Measurements from ENCODE around the gene NEUROD2. TPM values are rescaled to one million over a fixed set of nuclear protein-coding genes. Genes with fewer than 3 reads are reported as not detected.

NEUROD2 gene
- total RNA-seq, 1 experiment from 2014 or later = not detected

DNA sequence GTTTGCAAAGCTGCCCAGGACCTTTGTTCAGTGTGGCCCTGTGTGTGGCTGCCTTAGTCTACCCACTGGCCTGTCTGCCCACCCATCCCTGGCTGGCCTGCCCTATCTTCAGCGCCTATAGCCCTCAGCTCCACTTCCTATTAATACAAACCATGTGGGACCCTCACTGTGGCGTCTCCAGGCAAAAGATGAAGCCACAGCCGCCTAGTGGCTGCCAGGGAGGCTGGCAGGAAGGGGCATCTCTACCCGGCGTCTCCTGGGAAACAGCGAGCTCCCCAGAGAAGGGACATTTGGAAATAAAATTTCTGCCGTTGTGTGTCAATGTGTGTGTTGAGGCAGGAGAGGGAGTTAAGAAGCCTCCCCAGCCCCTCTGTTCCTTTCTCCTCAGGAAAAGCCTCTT, 31.5 kb downstream of the NEUROD2 start:
- CTCF ChIA-PET = interaction anchor here (0.6 to 1.9 kb wide), 5 partner anchors 21 to 96 kb away, joined by 4 to 8 read pairs (median 6); no protein-coding TSS in a partner anchor
- TF ChIP-seq CTCF (IDR thresholded peaks at IDR 0.05; ENCODE audit: insufficient read depth in 1 of 2, low read depth in 1 of 2, low read length in 1 of 2, severe bottlenecking in 1 of 2, unreplicated experiment in 1 of 2) = peak; percentile 29 to 58
- H3K27me3 ChIP-seq (replicated peaks; ENCODE audit: control insufficient read depth, insufficient read depth, low read length) = no peaks in the 10 kb centered on the region; the same call in 1 of the 2 replicates
- H3K4me3 Mint-ChIP-seq (ENCODE audit: unreplicated experiment) = no peak overlapping the region
- no peak overlapping the region for H3K27ac Mint-ChIP-seq (ENCODE audit: unreplicated experiment)
- intact Hi-C loops (cut with micrococcal nuclease; ENCODE audit: unreplicated experiment) = no loop called here
- H3K4me3 ChIP-seq (ENCODE audit: low read depth, low read length) = no peak overlapping the region
- peaks cover 5% of the 10 kb centered on the region; the same call in 1 of the 2 replicates for H3K9me3 ChIP-seq
- no TSS peak for BruUV-seq (replicated peaks)
- POLR2A ChIA-PET = no interaction called here
- H3K9me3 Mint-ChIP-seq (ENCODE audit: unreplicated experiment) = peaks cover 8% of the 10 kb centered on the region
- peaks cover 4% of the 10 kb centered on the region; the same call in 1 of the 2 replicates for H3K4me1 ChIP-seq
- no peaks in the 10 kb centered on the region for H3K36me3 ChIP-seq (ENCODE audit: control insufficient read depth, insufficient read depth, low read length)
- H3K36me3 Mint-ChIP-seq (ENCODE audit: insufficient read depth, unreplicated experiment) = no peaks in the 10 kb centered on the region
- no peaks in the 10 kb centered on the region for H3K4me1 Mint-ChIP-seq (ENCODE audit: low read depth, unreplicated experiment)
- H3K27me3 Mint-ChIP-seq (ENCODE audit: insufficient read depth, unreplicated experiment) = no peaks in the 10 kb centered on the region
- no peak for DNase-seq

GRCh38 chr17:39573447-39574298, 34.0 kb downstream of the NEUROD2 start:
- H3K4me1 ChIP-seq = peaks cover 4% of the 10 kb centered on the region; the same call in 1 of the 2 replicates
- no peaks in the 10 kb centered on the region for H3K36me3 Mint-ChIP-seq (ENCODE audit: insufficient read depth, unreplicated experiment)
- intact Hi-C loops (cut with micrococcal nuclease; ENCODE audit: unreplicated experiment) = no loop called here
- BruUV-seq (replicated peaks) = no TSS peak
- H3K36me3 ChIP-seq (ENCODE audit: control insufficient read depth, insufficient read depth, low read length) = no peaks in the 10 kb centered on the region
- H3K4me1 Mint-ChIP-seq (ENCODE audit: low read depth, unreplicated experiment) = no peaks in the 10 kb centered on the region
- peaks cover 10% of the 10 kb centered on the region for H3K9me3 Mint-ChIP-seq (ENCODE audit: unreplicated experiment)
- no peaks in the 10 kb centered on the region; the same call in 1 of the 2 replicates for H3K27me3 ChIP-seq (replicated peaks; ENCODE audit: control insufficient read depth, insufficient read depth, low read length)
- DNase-seq = peak; percentile 63 to 79
- no peak for TF ChIP-seq CTCF (IDR thresholded peaks at IDR 0.05; ENCODE audit: insufficient read depth in 1 of 2, low read depth in 1 of 2, low read length in 1 of 2, severe bottlenecking in 1 of 2, unreplicated experiment in 1 of 2)
- peaks cover 7% of the 10 kb centered on the region; the same call in 1 of the 2 replicates for H3K9me3 ChIP-seq
- no peaks in the 10 kb centered on the region for H3K27me3 Mint-ChIP-seq (ENCODE audit: insufficient read depth, unreplicated experiment)
- peak overlapping the region; percentile 61 for H3K4me3 ChIP-seq (ENCODE audit: low read depth, low read length)
- ChIA-PET CTCF (interaction anchor here (0.6 to 1.0 kb wide), 5 partner anchors 26 to 156 kb away, joined by 3 to 4 read pairs (median 3); partner anchors contain the start of gene MIEN1), POLR2A (interaction anchor here (0.6 kb wide), 1 partner anchor 180 kb away, joined by 3 read pairs; no protein-coding TSS in a partner anchor)
- peak overlapping the region; percentile 64 for H3K27ac Mint-ChIP-seq (ENCODE audit: unreplicated experiment)
- peak overlapping the region; percentile 83 for H3K4me3 Mint-ChIP-seq (ENCODE audit: unreplicated experiment)

GRCh38 chr17:39572121-39572520, 35.6 kb downstream of the NEUROD2 start:
- no peak overlapping the region for H3K27ac Mint-ChIP-seq (ENCODE audit: unreplicated experiment)
- intact Hi-C loops (cut with micrococcal nuclease; ENCODE audit: unreplicated experiment) = no loop called here
- peaks cover 7% of the 10 kb centered on the region; the same call in 1 of the 2 replicates for H3K9me3 ChIP-seq
- H3K9me3 Mint-ChIP-seq (ENCODE audit: unreplicated experiment) = peaks cover 10% of the 10 kb centered on the region
- no peak overlapping the region for H3K4me3 Mint-ChIP-seq (ENCODE audit: unreplicated experiment)
- peaks cover 4% of the 10 kb centered on the region; the same call in 1 of the 2 replicates for H3K4me1 ChIP-seq
- BruUV-seq (replicated peaks) = no TSS peak
- no peaks in the 10 kb centered on the region for H3K36me3 Mint-ChIP-seq (ENCODE audit: insufficient read depth, unreplicated experiment)
- no peaks in the 10 kb centered on the region for H3K4me1 Mint-ChIP-seq (ENCODE audit: low read depth, unreplicated experiment)
- no peak for TF ChIP-seq CTCF (IDR thresholded peaks at IDR 0.05; ENCODE audit: insufficient read depth in 1 of 2, low read depth in 1 of 2, low read length in 1 of 2, severe bottlenecking in 1 of 2, unreplicated experiment in 1 of 2)
- no peaks in the 10 kb centered on the region for H3K27me3 Mint-ChIP-seq (ENCODE audit: insufficient read depth, unreplicated experiment)
- ChIA-PET POLR2A (no interaction called here), CTCF (interaction anchor here (0.5 kb wide), 1 partner anchor 780 kb away, joined by 3 read pairs; no protein-coding TSS in a partner anchor)
- H3K36me3 ChIP-seq (ENCODE audit: control insufficient read depth, insufficient read depth, low read length) = no peaks in the 10 kb centered on the region
- no peaks in the 10 kb centered on the region; the same call in 1 of the 2 replicates for H3K27me3 ChIP-seq (replicated peaks; ENCODE audit: control insufficient read depth, insufficient read depth, low read length)
- H3K4me3 ChIP-seq (ENCODE audit: low read depth, low read length) = no peak overlapping the region
- no peak for DNase-seq
